CD4-positive, alpha-beta T cell (primary cell): ENCODE measurements around the gene ROBO2. TPM values are rescaled to one million over a fixed set of nuclear protein-coding genes. Genes with fewer than 3 reads are reported as not detected.

Experiments
- ATAC-seq: fragments of 200-7000 bp; cut with Tn5 transposase; one replicate; pipeline ENCODE4 v1.10.0; 2022; ENCODE audit warnings: mild to moderate bottlenecking; ENCODE audit not compliant: poor library complexity
- CTCF ChIA-PET: fragments of 350-600 bp; sonication (Branson Sonifier 250); formaldehyde crosslinking; loops from one replicate; lab custom pipeline; 2021; ENCODE audit warnings: antibody characterized with exemption, inconsistent platforms; lab: Charles Lee
- POLR2A ChIA-PET: fragments of 350-600 bp; sonication (Branson Sonifier 250); formaldehyde crosslinking; loops from one replicate; lab custom pipeline; 2021; ENCODE audit warnings: antibody characterized with exemption, inconsistent platforms; lab: Charles Lee
- DNase-seq, 14 experiments: peaks; one replicate each; pipeline ENCODE4 v3.0.0-alpha.2; 2013 to 2020; ENCODE audit warnings: mixed read lengths in 2 of 14
- H3K27ac ChIP-seq, 2 donors: one replicate each; pipeline versions ENCODE4 v1.5.1 to v1.7.0; 2013; ENCODE audit warnings: low read length in 2 of 2, low read depth in 1 of 2, mild to moderate bottlenecking in 1 of 2
- H3K27me3 ChIP-seq, 2 experiments: 1 replicate in 1 of 2; 2 replicates in 1 of 2; pipeline versions ENCODE4 v1.6.1 to v1.7.0; 2013; ENCODE audit warnings: low read length in 2 of 2, control low read depth in 1 of 2, mild to moderate bottlenecking in 1 of 2, moderate library complexity in 1 of 2; ENCODE audit not compliant: insufficient read depth in 2 of 2, control insufficient read depth in 1 of 2
- H3K36me3 ChIP-seq: one replicate; pipeline ENCODE4 v1.6.1; 2013; ENCODE audit warnings: low read length, control low read depth; ENCODE audit not compliant: insufficient read depth
- H3K4me1 ChIP-seq: one replicate; pipeline ENCODE4 v1.6.1; 2013; ENCODE audit warnings: low read length, control low read depth; ENCODE audit not compliant: insufficient read depth
- H3K4me3 ChIP-seq: one replicate; pipeline ENCODE4 v1.5.1; 2013; ENCODE audit warnings: mild to moderate bottlenecking, low read length, moderate library complexity
- H3K9me3 ChIP-seq, 2 experiments: 1 replicate in 1 of 2; 2 replicates in 1 of 2; pipeline versions ENCODE4 v1.6.1 to v1.7.0; 2013; ENCODE audit warnings: low read length in 2 of 2, mild to moderate bottlenecking in 2 of 2, control low read depth in 1 of 2, moderate library complexity in 1 of 2; ENCODE audit not compliant: control insufficient read depth in 1 of 2, insufficient read depth in 1 of 2
- H3K27ac Mint-ChIP-seq: one replicate; pipeline ENCODE4 v1.8.0; 2020; ENCODE audit warnings: mixed read lengths
- H3K27me3 Mint-ChIP-seq: one replicate; pipeline ENCODE4 v1.8.0; 2021; ENCODE audit warnings: mixed read lengths
- H3K36me3 Mint-ChIP-seq: one replicate; pipeline ENCODE4 v1.8.0; 2021; ENCODE audit warnings: low read depth, mixed read lengths
- H3K4me1 Mint-ChIP-seq: one replicate; pipeline ENCODE4 v1.8.0; 2021; ENCODE audit warnings: low read depth, mixed read lengths
- H3K4me3 Mint-ChIP-seq: one replicate; pipeline ENCODE4 v1.8.0; 2020; ENCODE audit warnings: mild to moderate bottlenecking, mixed read lengths
- H3K9me3 Mint-ChIP-seq: one replicate; pipeline ENCODE4 v1.8.0; 2020; ENCODE audit warnings: mixed read lengths
- intact Hi-C, 2 experiments: fragments of 100-400 bp; cut with DNase I in 1 of 2; cut with micrococcal nuclease in 1 of 2; formaldehyde crosslinking; loops; one replicate each; pipeline versions ENCODE4 v1.15.1 to v1.9.0; 2023 to 2025; cut with DNase I, micrococcal nuclease
- total RNA-seq, 174 experiments: library from RNA in 2 of 174; stranded (reverse) in 2 of 174; gene quantifications; one replicate each; pipeline ENCODE4 v1.2.3 and lab custom pipeline; 2021 to 2026
- TF ChIP-seq, protein P1 (sequence below): fragments of 200-600 bp; IDR thresholded peaks from one replicate; pipeline ENCODE4 v1.8.0; 2022; ENCODE audit warnings: antibody characterized with exemption, mild to moderate bottlenecking

The ROBO2 gene
- total RNA-seq, 2 experiments from 2014 or later, result not detected

DNA sequence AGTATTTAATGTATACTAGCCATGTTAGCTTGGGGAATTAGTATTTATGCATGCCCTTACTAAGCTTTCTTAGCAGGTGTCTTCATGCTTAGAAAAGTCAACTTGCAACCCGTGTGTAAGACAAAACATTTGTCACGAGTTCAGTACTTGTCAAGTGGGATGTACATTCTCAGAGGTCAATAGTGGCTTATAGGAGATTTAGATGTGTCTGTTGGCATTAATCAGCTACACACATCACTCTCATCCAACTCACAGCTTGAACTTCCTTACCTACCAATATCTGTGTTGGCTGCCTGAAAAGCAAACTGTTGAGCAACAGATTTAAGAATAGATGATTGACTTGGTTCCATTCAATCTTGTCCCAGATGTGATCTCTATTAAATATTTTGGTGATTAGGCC lies 109.5 kb downstream of the ROBO2 start:
- H3K4me1 ChIP-seq, result no peaks in the 10 kb centered on the region
- H3K36me3 ChIP-seq, result no peaks in the 10 kb centered on the region
- no peaks in the 10 kb centered on the region for H3K27me3 ChIP-seq
- TF ChIP-seq, protein P1, sequence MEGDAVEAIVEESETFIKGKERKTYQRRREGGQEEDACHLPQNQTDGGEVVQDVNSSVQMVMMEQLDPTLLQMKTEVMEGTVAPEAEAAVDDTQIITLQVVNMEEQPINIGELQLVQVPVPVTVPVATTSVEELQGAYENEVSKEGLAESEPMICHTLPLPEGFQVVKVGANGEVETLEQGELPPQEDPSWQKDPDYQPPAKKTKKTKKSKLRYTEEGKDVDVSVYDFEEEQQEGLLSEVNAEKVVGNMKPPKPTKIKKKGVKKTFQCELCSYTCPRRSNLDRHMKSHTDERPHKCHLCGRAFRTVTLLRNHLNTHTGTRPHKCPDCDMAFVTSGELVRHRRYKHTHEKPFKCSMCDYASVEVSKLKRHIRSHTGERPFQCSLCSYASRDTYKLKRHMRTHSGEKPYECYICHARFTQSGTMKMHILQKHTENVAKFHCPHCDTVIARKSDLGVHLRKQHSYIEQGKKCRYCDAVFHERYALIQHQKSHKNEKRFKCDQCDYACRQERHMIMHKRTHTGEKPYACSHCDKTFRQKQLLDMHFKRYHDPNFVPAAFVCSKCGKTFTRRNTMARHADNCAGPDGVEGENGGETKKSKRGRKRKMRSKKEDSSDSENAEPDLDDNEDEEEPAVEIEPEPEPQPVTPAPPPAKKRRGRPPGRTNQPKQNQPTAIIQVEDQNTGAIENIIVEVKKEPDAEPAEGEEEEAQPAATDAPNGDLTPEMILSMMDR, result no peak
- no peaks in the 10 kb centered on the region for H3K36me3 Mint-ChIP-seq
- H3K4me3 ChIP-seq, result no peak overlapping the region
- H3K9me3 ChIP-seq, result peaks cover under 1 to 14% of the 10 kb centered on the region in 2 experiments
- H3K4me1 Mint-ChIP-seq, result no peaks in the 10 kb centered on the region
- POLR2A ChIA-PET, result no interaction called here
- H3K9me3 Mint-ChIP-seq, result peaks cover 9% of the 10 kb centered on the region
- CTCF ChIA-PET, result no interaction called here
- H3K4me3 Mint-ChIP-seq, result no peak overlapping the region
- H3K27me3 Mint-ChIP-seq, result no peaks in the 10 kb centered on the region
- no peak for DNase-seq
- intact Hi-C loops, result no loop called here
- no peak overlapping the region for H3K27ac ChIP-seq
- ATAC-seq, result no peak
- no peak overlapping the region for H3K27ac Mint-ChIP-seq

DNA sequence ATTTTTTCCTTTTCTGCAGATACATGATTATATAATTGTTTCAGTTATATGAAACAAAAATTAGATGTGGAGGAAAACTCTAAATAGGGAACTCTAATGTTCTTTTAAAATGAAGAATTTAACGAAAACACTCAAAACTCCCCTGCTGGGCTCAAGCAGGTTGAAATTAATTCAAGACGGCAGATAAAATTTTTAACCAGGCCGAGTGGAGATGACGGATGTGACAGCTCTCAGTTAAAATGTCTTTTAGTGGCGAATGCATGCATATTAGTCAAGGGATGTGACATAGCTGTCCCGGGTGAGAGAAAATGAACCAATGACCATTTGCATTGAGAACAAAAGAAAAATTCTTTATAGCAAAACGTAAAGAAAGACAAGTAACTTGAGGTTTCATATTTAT lies 110.1 kb downstream of the ROBO2 start:
- no peak overlapping the region for H3K27ac Mint-ChIP-seq
- H3K36me3 ChIP-seq, result no peaks in the 10 kb centered on the region
- H3K9me3 Mint-ChIP-seq, result peaks cover 12% of the 10 kb centered on the region
- no peaks in the 10 kb centered on the region for H3K36me3 Mint-ChIP-seq
- no peak overlapping the region for H3K27ac ChIP-seq
- no peaks in the 10 kb centered on the region for H3K4me1 Mint-ChIP-seq
- ChIA-PET CTCF (no interaction called here), POLR2A (no interaction called here)
- H3K4me3 Mint-ChIP-seq, result no peak overlapping the region
- DNase-seq (no peak), ATAC-seq (no peak)
- TF ChIP-seq, protein P1, result no peak
- H3K27me3 ChIP-seq, result no peaks in the 10 kb centered on the region
- no peaks in the 10 kb centered on the region for H3K4me1 ChIP-seq
- no peak overlapping the region for H3K4me3 ChIP-seq
- H3K9me3 ChIP-seq, result peaks cover 0 to 14% of the 10 kb centered on the region in 2 experiments
- no peaks in the 10 kb centered on the region for H3K27me3 Mint-ChIP-seq
- intact Hi-C loops, result no loop called here

DNA sequence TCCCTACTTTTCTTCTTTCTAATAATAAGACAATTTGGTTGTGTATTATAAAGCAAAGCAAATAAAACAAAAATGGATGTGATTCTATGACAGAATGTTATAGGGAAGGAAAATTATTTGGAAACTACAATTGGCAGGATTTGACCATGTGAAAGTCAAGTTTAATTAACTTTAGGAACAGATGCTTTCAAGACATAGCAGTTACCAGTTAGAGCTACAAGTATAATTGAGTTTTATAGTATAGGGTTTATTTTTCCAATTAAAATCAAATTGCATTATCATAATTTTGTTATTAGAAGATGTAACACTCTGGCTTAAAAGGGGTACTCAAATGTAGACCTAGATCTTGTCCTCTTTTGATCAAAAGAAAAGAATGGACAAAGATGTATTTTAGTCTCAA lies 110.9 kb downstream of the ROBO2 start:
- Histone ChIP-seq H3K27ac (no peak overlapping the region), H3K36me3 (no peaks in the 10 kb centered on the region), H3K4me1 (no peaks in the 10 kb centered on the region), H3K27me3 (no peaks in the 10 kb centered on the region), H3K9me3 (peaks cover 0 to 14% of the 10 kb centered on the region in 2 experiments), H3K4me3 (no peak overlapping the region)
- TF ChIP-seq, protein P1, result no peak
- ATAC-seq (no peak), DNase-seq (no peak)
- intact Hi-C loops, result no loop called here
- Mint-ChIP-seq H3K27ac (no peak overlapping the region), H3K36me3 (no peaks in the 10 kb centered on the region), H3K4me1 (no peaks in the 10 kb centered on the region), H3K4me3 (no peak overlapping the region), H3K27me3 (no peaks in the 10 kb centered on the region), H3K9me3 (peaks cover 14% of the 10 kb centered on the region)
- ChIA-PET CTCF (no interaction called here), POLR2A (no interaction called here)
